Measurements from ENCODE around the gene CSF1. TPM values are rescaled to one million over a fixed set of nuclear protein-coding genes. Genes with fewer than 3 reads are reported as not detected.
"Not testable (repeated sequence)": the region's sequence is repeated elsewhere in the genome, so short reads cannot be mapped to it uniquely, and the experiment has no call there.

CSF1 gene
- polyA plus RNA-seq, 5 donors = 7.2 to 12.1 (median 9.5) TPM

DNA sequence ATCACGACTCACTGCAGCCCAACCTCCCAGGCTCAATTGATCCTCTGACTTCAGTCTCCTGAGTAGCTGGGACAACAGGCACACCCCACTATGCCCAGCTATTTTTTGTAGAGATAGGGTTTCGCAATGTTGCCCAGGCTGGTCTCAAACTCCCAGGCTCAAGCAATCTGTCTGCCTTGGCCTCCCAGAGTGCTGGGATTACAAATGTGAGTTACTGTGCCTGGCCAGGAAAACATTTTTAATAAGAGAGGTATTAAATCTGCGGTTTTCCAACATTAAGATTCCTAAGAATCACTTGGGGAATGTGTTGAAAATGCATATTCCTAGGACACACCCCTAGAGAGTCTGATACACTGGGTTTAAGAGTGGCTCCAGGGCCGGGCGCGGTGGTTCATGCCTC lies 8.7 kb downstream of the CSF1 start:
- no peak for DNase-seq

DNA sequence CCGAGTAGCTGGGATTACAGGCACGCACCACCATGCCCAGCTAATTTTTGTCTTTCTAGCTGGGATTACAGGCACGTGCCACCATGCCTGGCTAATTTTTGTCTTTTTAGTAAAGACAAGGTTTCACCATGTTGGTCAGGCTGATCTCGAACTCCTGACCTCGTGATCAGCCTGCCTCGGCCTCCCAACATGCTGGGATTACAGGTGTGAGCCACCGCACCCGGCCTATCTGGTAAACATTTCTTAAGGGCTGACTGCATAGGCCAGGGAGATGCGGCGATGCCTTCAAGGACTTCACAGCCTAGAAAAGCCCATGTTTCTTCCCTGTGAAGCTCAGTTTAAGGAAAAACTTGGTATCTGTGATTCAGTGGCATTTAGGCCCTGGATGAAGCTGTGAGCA lies 9.7 kb downstream of the CSF1 start:
- not testable (repeated sequence) for DNase-seq

DNA sequence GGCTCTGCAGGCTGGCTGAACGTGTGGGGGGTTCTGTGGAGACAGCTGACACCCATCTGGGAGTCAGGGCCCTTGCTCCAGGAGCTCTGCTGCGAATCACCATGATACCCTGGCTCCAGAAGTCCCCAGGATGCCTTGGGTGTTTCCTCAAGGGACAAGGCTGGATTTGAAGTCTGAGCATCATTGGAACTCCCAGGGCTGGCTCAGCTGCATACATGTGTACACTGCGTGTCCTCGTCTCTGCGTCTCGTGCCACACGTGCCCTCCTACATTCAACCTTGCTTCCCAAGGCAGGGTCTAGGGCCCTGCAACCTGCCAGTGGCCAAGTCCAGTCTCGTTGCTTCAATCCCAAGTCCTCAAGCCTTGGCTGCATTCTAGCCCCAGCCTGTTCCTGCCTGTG lies 11.7 kb downstream of the CSF1 start:
- DNase-seq = no peak

DNA sequence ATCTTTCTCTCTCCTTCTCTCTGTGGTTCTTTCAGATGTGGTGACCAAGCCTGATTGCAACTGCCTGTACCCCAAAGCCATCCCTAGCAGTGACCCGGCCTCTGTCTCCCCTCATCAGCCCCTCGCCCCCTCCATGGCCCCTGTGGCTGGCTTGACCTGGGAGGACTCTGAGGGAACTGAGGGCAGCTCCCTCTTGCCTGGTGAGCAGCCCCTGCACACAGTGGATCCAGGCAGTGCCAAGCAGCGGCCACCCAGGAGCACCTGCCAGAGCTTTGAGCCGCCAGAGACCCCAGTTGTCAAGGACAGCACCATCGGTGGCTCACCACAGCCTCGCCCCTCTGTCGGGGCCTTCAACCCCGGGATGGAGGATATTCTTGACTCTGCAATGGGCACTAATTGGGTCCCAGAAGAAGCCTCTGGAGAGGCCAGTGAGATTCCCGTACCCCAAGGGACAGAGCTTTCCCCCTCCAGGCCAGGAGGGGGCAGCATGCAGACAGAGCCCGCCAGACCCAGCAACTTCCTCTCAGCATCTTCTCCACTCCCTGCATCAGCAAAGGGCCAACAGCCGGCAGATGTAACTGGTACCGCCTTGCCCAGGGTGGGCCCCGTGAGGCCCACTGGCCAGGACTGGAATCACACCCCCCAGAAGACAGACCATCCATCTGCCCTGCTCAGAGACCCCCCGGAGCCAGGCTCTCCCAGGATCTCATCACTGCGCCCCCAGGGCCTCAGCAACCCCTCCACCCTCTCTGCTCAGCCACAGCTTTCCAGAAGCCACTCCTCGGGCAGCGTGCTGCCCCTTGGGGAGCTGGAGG lies 12.7 kb downstream of the CSF1 start:
- no peak for DNase-seq

DNA sequence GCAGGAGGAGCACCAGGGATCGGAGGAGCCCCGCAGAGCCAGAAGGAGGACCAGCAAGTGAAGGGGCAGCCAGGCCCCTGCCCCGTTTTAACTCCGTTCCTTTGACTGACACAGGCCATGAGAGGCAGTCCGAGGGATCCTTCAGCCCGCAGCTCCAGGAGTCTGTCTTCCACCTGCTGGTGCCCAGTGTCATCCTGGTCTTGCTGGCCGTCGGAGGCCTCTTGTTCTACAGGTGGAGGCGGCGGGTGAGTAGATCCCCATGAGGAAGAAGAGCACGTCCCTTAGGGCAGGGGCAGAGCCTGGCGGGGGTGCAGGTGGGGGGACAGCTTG lies 13.3 kb downstream of the CSF1 start:
- no peak for DNase-seq

DNA sequence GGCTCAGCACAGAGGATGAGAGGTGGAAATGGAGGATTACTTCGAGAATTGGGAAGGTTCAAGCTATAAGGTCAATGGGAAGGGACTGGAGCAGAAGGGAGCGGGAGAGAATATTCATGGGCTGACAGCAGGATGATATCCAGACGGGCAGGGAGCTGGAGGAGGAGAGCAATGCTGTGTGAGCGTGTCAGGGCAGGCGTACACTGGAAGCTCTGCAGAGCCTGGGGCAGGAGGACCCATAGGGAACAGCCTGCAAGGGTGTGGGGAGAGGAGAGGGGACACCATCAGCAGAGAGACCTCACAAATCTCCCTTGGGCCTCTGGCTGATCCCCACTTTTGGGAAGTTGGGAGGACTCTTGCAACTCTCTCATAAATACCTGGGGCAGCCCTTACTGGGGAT lies 13.7 kb downstream of the CSF1 start:
- no peak for DNase-seq

DNA sequence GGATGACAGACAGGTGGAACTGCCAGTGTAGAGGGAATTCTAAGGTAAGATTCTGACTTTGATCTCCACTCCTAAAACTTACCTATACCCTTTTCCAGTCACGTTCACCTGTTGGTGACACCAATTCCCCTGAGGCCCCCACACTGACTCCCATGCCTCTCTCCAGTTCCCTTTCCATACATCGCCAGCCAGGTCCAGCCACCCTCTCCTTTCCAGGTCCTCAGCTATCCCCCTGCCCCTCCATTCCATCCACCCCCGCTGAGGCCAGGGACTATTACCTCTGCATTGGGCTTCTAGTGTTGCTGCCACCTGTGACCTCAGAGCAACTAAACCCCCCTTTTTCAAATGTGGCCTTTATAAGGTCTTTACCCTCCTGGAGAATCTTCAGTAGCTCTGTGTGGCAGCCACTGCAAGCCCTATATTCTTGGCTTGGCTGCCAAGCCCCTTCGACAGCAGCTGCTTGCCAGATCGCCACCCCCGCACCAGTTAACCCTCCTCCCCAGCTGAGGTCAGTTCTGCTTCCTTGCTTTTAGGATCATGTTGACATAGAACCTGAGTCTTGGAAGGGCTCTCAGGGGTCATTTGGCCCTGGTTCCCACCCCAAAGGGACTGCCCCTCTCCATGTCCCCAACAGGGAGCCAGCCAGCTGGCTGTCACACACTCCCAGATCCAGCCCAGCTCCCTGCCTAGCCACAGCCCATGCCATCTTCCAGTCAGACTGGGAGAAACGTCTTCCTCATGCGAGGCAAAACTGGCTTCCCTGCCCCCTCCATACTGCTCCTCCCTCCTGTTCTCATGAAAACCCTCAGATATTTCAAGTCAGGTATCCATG lies 14.7 kb downstream of the CSF1 start:
- no peak for DNase-seq

DNA sequence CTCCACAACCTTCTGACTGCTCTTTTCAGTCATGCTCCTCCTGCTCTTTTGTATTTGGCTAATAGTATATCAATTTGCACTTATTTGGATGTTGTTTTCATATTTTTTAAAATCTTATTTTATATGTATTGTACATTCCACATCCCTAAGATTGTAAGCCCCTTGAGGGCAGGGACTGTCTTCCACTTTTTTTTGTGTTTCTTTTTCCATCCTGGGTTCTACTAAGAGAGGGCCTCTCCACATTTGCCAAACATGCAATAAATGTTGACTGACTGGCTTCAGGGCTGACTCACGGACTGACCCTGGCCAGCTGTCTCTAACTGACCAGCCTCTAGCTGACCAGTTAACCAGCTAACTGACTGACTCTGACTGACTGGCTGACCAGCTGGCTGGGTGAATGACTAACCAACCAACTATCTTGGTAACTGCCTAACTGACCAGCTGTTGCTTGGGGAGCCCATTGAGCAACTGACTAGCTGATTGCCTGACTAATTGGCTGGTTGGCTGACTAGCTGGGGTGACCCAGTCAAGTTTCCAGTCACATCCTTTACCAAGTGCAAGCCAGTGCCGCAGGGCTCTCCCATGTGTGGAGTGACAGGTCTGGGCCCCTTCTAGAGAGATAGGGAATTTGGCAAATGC lies 16.1 kb downstream of the CSF1 start:
- DNase-seq = no peak

DNA sequence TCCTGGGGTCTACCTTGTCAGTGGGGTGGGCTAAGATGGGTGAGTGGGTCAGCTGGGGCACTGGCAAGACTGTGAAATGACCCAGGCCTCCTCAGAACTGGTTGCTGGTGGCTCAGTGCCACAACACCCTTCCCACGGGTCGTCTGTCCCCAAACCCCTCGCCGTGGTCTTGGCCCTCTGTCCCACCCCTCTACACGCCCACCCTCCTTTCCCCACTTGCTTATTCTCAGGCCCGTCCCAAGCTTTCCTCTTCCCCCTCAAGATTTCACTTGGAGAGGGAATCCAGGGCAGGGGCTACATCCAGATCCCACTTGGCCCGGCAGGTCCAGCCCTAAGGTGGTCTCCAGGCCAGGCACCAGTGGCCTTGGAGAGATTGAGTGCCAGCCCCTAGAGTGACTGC lies 16.7 kb downstream of the CSF1 start:
- no peak for DNase-seq

DNA sequence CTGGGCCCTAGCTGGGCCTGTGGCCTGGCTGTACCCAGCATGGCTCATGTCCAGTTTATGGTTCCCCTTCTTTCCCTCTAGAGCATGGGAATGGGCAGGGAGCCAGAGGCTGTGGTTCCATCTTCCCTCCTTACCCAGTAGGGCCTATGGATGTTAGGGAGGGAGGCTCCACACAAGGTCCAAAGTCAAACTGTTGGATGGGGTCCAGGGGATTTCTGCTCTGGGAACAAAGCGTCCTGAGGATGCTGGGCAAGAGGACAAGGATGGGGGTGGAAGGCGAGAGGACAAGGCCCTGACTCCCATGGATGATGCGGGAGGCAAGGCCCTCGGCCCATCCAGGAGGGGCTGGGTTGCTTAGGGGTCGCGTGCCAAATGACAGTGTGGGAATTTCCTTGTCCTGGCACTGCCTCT lies 17.3 kb downstream of the CSF1 start:
- DNase-seq = no peak

DNA sequence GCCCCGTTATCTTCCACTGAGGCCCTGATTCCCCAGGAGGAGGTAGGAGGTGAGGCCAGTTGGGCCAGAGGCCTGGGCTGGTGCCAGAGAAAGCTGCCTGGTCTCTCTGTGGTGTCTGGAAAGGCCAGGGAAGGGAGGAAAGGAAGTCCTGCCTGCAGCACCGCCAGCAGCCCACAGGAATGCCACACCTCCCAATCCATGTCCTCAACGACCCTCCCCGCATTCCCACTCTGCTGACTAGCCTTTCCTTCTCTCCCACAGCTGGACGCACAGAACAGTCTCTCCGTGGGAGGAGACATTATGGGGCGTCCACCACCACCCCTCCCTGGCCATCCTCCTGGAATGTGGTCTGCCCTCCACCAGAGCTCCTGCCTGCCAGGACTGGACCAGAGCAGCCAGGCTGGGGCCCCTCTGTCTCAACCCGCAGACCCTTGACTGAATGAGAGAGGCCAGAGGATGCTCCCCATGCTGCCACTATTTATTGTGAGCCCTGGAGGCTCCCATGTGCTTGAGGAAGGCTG lies 18.0 kb downstream of the CSF1 start:
- no peak for DNase-seq

DNA sequence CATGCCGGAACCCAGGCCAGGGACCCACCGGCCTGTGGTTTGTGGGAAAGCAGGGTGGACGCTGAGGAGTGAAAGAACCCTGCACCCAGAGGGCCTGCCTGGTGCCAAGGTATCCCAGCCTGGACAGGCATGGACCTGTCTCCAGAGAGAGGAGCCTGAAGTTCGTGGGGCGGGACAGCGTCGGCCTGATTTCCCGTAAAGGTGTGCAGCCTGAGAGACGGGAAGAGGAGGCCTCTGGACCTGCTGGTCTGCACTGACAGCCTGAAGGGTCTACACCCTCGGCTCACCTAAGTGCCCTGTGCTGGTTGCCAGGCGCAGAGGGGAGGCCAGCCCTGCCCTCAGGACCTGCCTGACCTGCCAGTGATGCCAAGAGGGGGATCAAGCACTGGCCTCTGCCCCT lies 18.5 kb downstream of the CSF1 start:
- DNase-seq = no peak

DNA sequence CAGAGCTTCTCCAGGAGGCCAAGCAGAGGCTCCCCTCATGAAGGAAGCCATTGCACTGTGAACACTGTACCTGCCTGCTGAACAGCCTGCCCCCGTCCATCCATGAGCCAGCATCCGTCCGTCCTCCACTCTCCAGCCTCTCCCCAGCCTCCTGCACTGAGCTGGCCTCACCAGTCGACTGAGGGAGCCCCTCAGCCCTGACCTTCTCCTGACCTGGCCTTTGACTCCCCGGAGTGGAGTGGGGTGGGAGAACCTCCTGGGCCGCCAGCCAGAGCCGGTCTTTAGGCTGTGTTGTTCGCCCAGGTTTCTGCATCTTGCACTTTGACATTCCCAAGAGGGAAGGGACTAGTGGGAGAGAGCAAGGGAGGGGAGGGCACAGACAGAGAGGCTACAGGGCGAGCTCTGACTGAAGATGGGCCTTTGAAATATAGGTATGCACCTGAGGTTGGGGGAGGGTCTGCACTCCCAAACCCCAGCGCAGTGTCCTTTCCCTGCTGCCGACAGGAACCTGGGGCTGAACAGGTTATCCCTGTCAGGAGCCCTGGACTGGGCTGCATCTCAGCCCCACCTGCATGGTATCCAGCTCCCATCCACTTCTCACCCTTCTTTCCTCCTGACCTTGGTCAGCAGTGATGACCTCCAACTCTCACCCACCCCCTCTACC lies 19.1 kb downstream of the CSF1 start:
- no peak for DNase-seq

DNA sequence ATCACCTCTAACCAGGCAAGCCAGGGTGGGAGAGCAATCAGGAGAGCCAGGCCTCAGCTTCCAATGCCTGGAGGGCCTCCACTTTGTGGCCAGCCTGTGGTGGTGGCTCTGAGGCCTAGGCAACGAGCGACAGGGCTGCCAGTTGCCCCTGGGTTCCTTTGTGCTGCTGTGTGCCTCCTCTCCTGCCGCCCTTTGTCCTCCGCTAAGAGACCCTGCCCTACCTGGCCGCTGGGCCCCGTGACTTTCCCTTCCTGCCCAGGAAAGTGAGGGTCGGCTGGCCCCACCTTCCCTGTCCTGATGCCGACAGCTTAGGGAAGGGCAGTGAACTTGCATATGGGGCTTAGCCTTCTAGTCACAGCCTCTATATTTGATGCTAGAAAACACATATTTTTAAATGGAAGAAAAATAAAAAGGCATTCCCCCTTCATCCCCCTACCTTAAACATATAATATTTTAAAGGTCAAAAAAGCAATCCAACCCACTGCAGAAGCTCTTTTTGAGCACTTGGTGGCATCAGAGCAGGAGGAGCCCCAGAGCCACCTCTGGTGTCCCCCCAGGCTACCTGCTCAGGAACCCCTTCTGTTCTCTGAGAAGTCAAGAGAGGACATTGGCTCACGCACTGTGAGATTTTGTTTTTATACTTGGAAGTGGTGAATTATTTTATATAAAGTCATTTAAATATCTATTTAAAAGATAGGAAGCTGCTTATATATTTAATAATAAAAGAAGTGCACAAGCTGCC lies 19.8 kb downstream of the CSF1 start:
- DNase-seq = no peak

DNA sequence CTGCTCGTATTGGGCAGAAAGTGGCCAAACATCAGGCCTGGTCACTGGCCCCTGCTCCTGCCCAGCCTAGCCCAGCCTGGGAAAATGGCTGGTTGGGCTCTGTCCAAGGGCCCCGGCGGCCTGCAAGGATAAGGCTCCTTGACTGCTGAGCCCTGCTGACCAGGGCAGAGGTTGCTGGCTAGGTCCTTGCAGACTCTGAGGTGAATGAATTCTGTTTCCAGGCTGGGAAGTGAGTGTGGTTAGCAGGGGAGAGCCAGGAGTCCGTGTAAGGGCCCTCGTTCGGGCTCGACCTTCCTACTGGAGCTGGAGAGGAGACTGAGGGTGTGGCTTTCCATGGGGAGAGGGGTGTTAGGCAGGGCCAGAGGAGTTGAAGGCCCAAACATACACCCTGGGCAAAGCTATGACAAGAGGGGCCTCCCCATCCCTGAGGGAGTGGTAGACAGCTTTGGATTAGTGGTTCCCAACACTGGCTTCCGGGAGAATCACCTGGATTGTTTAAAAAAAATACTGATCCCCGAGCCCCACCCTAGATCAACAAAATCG lies 20.6 kb downstream of the CSF1 start:
- DNase-seq = peak in 1 of 2 donors; percentile 65

DNA sequence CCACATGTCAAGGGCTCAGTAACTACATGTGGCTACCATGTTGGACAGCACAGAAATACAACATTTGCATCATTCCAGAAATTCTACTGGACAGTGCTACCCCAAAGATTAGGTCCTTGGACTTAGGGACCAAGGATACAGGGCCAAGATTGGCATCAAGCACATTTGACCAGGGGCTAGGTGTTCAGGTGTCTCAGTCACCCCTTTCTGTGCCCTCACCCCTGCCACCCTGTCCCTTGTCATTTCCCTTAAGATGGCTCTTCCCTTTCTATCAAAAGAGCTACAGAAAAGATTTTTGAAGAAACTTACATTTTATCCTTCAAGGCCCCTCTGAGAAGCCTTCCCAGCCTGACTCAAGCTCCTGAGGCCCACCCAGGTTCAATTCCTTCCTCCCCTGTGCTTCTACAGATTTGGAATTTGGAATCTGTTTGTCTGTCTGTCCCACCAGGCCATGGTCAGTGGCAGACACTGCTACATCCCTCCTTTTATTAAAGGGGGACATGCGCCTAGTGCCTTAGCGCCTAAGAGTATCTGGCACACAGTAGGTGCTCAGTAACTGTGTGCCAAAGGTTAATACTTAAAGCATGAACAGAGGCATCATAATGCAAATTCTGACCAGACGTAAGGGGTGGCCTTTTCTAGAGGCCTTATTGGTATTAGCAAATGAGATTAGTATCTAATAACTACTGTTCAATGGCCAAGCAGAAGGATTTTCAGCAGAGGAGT lies 21.4 kb downstream of the CSF1 start:
- no peak for DNase-seq

DNA sequence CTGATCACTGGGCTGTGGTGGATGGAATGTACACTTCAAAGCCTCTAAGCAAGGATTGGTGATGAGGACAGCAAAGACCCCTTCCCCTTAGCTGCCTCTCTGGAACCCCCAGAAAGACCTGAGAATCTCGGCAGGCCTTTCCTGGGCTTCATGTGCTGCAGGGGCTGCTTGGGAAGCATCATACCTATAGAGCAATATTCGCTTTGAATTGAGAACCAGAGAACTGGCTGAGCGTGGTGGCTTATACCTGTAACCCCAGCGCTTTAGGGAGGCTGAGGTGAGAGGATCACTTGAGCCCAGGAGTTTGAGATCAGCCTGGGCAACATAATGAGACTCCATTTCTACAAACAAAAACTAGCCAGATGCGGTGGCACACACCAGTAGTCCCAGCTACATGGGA lies 22.0 kb downstream of the CSF1 start:
- DNase-seq = no peak

DNA sequence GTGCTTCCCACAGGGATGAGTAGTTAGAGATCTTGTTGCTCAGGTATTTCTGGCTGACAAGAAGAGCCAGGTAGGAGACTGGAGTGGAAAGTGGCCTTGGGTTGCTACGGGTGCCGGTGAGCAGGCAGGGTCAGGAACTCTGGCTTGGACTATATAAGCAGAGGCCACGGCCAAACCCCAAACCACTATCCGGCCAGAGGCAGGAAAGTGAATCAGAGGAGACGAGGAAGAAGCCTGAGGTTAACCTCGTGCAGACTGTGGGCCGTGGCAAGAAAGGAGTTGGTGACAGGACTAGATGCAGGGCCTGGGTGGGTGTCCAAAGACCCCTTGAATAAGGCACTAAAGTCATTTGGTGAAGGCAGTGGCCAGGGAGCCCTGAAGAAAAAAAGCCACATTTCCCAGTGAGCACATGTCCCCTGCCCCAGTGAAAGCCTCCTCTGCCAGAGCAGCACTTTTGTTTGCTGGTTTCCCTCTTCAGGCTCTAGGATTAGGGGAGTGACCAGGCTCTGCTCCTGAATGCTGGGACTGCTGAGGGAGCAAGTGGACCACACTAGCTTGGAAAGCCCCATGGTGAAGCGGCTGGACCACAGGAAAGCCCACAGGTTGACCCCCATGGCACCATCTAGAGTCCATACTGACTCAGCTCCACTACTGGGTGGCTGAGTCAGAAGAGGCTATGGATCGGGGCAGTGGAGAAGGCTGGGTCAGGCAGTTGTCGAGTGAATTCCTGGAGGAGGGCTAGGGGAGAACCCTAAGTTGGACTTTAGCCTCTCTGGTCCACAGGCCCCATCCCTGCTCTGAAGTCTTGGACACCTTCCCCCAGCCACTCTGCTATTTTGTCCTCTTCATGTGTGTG lies 23.4 kb downstream of the CSF1 start:
- DNase-seq = no peak

DNA sequence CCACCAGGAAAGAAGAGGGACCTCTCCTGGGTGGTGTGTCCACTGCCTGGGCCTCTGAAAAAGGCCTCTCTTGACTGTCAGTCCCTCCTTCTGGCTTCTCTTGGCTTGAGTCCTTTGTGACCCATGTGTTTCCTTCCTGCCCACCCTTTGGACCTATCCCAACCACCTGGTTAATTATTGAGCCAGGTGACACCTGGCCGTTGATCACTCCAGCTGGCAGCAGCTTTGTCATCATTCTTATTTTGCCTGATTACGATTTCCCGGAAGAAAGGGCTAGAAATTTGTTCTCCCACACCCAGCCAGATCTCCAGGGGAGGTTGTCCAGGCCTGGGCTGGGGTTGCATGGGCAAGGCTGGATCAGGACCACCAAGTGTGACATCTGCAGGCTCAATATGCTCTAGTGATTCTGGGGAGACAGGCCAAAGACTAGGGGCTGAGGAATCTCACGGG lies 24.8 kb downstream of the CSF1 start:
- no peak for DNase-seq
